AG09309 (cell line): ENCODE measurements around the gene HMGB3.

Experiments
- DNase-seq: peaks from one replicate; pipeline ENCODE4 v3.0.0-alpha.2; 2010; ENCODE audit warnings: low read depth
- H3K4me3 ChIP-seq: 2 replicates; pipeline ENCODE4 v1.5.1; 2011; ENCODE audit warnings: mild to moderate bottlenecking, low read depth, low read length, moderate library complexity; ENCODE audit not compliant: control insufficient read depth
- TF ChIP-seq, protein P1 (sequence below): IDR thresholded peaks from 2 replicates; pipeline ENCODE4 v1.5.1; 2011; ENCODE audit warnings: mild to moderate bottlenecking, low read depth, low read length, inconsistent platforms; ENCODE audit not compliant: insufficient read depth, control insufficient read depth; ENCODE audit errors: missing control alignments

The HMGB3 gene

DNA sequence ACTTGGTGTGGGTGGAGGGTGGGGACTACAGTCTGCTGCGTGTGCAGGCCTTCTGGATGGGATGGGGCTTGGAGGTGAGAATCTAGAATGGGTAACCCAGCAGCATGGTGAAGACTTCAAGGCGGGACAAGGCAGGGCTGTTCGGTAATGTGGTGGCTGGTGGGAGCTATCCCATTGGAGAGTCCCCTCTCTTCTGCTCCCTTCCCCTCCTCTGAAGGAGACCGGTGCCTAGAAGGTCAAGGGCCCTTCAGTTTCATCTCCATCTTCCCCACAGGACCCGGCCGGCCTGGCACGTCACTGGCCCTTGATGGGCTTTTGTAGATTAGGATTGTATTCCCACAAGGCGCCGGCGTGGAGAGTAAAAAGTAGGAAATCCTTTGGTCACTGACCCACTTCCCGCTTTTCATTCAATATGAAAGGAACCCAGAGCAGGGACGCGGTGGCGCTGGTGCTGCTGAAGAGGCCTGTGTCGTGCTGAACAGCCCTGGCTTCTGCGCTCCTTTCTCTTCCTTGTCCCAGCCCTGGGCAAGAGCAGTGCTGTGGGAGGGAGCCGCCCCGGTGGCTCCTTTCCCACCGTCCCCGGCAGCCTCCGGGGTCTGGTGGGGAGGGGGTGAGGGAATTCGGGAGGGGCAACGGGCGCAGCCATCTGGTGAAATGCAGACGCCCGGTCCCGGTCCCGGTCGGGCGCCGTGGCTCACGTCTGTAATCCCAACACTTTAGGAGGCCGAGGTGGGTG, 7.3 kb upstream of the HMGB3 start:
- no peak overlapping the region for H3K4me3 ChIP-seq
- DNase-seq, result no peak
- TF ChIP-seq, protein P1, sequence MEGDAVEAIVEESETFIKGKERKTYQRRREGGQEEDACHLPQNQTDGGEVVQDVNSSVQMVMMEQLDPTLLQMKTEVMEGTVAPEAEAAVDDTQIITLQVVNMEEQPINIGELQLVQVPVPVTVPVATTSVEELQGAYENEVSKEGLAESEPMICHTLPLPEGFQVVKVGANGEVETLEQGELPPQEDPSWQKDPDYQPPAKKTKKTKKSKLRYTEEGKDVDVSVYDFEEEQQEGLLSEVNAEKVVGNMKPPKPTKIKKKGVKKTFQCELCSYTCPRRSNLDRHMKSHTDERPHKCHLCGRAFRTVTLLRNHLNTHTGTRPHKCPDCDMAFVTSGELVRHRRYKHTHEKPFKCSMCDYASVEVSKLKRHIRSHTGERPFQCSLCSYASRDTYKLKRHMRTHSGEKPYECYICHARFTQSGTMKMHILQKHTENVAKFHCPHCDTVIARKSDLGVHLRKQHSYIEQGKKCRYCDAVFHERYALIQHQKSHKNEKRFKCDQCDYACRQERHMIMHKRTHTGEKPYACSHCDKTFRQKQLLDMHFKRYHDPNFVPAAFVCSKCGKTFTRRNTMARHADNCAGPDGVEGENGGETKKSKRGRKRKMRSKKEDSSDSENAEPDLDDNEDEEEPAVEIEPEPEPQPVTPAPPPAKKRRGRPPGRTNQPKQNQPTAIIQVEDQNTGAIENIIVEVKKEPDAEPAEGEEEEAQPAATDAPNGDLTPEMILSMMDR, result no peak

DNA sequence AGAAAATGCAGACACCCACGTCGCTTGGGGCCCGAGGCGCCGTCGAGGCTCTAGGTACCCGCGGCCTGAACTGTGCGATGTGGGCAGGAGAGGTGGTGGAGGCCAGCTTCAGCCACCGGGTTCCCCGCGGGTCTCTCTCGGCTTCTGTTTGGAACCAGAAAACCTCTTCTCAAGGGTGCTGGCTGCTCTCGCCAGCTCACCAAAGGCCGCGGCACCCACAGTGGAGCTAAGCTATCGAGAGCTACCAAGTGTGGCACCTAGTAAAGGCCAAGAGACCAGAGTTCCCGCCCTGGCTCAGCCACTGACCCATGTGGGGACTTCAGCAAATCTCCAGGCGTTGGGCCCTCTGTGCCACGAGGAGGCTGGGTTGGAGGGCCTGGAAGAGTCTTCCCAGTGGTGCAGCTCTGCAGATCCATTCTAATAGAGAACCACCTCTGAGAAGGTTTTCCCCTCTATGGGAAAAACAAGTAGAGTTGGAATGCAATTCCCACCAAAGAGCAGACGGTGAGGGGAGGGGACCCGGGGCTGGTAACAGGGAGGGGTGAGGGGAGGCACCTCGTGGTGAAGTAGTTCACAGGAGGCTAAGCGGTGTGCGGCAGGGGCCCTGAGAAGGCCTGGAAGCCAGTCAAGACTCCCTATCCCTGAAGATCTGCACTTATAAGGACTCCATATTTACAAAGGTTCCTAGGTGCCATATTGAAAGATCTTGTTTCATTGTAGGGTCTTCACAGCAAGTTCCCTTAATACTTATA, 5.5 kb upstream of the HMGB3 start:
- no peak overlapping the region for H3K4me3 ChIP-seq
- DNase-seq, result no peak
- TF ChIP-seq, protein P1, result no peak

DNA sequence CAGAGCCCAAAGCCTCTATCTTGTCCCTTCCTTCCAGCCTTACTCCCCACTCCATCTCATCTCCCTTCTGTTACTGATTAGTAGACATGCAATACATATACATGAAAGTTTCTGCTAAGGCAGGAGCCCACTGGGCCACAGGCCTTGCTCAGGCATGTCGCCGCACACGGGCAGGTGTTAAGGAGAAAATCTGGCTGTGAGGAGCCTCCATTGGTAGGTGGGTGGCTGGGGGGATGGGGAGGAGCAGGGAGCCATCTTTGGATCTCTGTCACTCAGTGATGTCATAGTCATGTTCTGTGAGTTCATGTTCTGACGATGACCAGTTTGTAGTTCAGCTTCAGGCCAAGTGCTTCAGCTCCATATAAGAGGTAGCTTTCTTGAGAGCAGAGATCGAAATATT, 2.9 kb upstream of the HMGB3 start:
- H3K4me3 ChIP-seq, result no peak overlapping the region
- TF ChIP-seq, protein P1, result no peak
- DNase-seq, result no peak

DNA sequence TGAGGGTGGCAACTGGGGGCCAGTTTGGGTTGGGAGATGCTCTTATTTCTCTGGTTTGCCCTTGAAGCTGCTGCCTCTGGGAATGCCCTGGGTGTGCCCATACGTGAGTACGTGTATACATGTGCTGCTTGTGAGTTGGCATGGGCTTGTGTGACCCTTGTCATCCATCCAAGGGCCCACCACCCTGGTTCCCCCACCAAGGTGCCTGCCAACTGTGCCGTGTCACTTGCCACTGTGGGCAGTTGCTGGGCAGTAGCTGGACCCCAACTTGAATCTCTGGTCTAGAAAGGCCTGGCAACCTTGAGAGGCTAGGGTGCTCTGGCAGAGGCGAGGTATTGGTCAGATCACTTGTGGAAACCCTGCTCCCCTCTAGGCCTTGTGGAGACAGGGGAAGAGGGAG, 2.4 kb upstream of the HMGB3 start:
- no peak overlapping the region for H3K4me3 ChIP-seq
- DNase-seq, result no peak
- TF ChIP-seq, protein P1, result no peak

DNA sequence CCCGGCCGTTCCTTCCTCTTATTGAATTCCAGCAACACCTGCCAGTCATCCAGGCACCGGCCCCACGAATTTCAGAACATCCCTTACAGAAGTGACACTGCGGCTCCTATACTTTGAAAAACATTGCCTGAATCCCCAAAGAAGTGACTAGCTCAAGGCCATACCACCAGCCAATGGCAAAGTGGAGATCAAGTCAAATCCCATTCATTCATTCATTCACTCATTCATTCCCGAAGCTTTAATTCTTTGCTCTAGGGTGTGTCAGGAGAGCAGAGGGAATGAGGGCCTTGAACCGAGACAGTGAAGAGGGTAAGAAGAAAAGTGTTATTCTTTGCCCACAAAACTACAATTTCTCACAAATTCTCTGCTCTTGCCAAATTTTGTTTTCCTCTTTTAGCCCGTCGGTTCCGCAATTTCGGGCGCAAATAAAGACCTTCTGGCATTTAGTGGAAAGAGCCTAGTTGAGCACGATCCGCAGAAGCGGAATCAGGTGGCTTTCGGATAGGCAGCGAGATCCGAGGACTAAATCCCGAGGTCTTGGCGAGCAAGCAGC, 824 bp upstream of the HMGB3 start:
- TF ChIP-seq, protein P1, result no peak
- no peak for DNase-seq
- H3K4me3 ChIP-seq, result peak overlapping the region; percentile 67

DNA sequence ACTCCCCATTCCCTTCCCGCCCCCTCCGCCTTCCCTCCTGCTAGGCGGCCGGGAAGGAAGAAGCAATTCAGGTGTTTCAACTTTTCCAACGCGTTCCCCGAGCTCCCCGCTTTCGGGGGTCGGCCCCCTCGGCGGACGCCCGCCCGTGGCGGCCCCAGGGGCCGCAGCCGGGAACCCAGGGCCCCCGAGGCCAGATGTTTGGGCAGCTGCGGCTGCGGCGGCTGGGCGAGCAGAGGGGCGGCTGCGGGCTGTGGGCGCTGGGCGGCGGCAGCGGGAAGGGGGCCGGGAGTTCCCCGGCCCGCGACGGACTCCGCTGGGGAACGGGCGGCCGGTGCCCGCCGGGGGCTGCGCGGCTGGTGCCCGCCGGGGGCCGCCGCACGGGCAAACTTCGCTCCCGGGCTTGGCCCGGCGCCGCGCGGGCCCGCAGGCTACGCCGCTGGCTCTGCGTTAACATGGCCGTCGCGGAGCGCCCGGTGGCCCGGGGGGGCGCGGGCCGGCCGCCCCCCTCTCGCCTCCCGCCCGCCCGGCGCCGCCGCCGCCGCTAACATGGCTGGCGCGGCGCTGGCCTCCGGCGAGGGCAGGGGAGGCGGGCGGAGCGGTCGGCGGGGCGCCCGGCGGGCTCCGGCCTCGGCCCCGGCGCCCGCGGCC, 510 bp downstream of the HMGB3 start:
- TF ChIP-seq, protein P1, result no peak
- DNase-seq, result no peak
- peak overlapping the region; percentile 49 for H3K4me3 ChIP-seq
